ENCODE results near the gene RSPH10B2.
"Not testable (repeated sequence)": the region's sequence is repeated elsewhere in the genome, so short reads cannot be mapped to it uniquely, and the experiment has no call there.

The RSPH10B2 gene

DNA sequence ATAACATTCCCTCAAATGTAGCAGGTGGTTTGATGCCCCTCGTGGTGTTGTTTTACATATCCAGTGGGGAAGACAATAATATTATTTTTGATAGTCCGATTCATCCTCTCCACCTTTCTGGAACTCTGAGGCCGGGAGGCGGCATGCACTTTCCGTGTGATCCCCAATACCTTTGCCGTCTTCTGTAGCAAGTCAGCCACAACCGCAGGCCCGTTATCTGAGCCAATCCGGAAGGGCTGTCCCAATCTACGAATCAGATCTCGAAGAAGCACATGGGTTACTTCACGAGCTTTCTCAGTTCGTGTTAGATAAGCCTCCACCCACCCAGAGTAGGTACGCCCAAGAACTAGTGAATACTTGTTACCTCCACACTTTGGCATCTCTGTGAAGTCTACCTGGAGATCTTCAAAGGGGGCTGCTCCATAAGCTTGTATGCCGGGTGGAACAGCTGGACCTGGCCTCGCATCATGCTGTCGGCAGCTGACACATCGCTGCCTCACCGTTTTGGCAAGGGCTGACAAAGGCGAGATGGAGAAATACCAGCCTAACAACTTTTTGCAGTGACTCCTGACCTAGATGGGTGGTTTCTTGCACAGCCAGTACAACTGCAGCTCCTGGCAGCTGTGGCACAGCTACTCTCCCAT lies 88.5 kb downstream of the RSPH10B2 start:
- not testable (repeated sequence) for H3K4me3 ChIP-seq (ENCODE audit: low read depth, low read length)

DNA sequence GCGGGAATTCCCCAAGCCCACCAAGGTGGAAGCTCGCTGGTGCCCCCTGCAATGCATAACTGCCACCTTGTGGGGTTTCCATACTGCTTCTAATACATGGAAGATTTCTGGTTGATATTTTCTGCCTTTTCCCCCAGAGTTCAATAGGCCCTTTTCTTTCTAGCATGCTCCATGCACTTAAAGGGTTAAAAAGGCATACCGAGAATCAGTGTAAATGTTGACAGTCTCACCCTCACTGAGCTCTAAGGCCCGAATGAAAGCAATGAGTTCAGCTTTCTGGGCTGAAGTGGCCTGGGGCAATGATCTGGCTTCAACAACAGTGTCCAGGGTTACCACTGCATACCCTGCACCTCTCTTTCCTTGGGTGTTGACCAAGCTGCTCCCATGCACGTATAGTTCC lies 89.2 kb downstream of the RSPH10B2 start:
- H3K4me3 ChIP-seq (ENCODE audit: low read depth, low read length), result not testable (repeated sequence)

- H3K4me3 ChIP-seq (ENCODE audit: low read depth, low read length), result not testable (repeated sequence)
Measured at GRCh38 chr7:6843654-6844053, 89.8 kb downstream of the RSPH10B2 start.

DNA sequence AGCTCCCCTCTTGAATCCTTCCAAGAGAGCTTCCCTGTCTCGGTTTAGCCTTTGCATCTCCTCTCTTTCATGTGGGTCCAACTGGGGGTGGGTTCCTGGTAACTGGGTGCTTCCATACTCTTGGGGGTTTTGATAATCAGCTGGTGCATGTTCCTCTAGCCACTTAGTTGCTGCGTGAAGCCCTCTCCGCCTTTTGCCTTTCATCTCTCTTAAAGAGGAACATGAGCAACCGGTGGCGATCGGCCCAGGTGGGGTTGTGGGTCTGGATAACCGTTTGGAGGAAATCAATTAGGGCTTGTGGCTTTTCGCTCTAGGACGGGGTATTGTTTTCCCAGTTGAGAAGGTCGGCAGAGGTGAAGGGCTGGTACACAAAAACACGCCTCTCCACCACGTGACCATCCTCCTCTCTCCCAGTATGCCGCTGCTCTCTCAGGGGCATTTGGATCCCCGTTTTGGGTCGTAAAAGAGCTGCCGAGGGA lies 92.1 kb downstream of the RSPH10B2 start:
- not testable (repeated sequence) for H3K4me3 ChIP-seq (ENCODE audit: low read depth, low read length)

DNA sequence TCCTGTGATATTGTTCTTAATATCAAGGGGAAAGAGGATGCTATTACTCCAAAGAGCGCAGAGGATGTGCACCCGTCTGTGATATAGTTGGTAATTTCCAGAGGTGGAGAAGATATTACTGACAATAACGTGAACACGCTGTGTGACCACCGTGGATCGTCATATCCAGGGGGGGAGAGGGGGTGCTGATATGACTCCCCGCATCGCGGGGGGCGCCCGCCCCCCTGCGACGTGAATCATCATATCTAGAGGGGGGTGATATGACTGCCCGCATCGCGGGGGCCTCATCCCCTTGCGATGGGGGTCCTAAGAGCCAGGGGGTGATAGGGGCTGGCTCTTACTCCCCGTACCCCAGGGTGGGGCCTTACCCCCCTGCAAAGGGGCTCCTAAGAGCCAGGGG lies 93.8 kb downstream of the RSPH10B2 start:
- H3K4me3 ChIP-seq (ENCODE audit: low read depth, low read length), result not testable (repeated sequence)
